ENCODE results near the gene TJP1.

Gene TJP1

DNA sequence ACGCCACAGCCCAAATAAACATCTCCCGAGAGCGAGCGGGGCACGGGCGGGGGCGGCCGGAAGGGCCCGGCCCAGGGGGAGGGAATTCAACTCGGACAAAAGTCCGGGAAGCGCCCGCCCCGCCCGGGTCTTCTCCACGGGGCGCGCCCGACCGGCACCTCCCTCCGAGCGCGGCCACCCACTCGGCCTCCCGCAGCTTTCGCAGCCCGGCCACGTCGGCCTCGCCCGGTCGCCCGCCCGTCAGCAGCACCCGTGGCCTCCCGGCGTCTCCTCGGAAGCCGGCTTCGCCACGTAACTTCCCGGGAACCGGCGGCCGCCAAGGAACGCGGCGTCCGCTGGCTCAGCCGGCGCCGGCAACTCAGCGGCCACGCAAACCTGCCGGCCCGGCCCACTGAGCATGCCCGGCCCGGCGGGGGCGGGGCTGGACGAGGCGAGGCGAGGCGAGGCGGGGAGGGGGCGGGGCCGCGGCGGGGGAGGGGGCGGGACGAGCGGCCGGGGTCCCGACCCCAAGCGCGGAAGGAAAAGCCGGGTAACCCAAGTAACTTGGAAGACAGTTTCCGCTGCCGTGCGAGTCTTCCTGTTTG lies at the start of gene TJP1:
Gene TJP1, minus strand, starts transcription at position 369 of the 584 bp plus-strand sequence. CDS start 440 bp downstream, outside the sequence.
- TF ChIP-seq POLR2A (IDR thresholded peaks at IDR 0.05; ENCODE audit: low read depth, low read length), result peak; percentile 91
- DNase-seq (ENCODE audit: insufficient read length, low spot score) (peak; percentile 42), FAIRE-seq (no peak)

DNA sequence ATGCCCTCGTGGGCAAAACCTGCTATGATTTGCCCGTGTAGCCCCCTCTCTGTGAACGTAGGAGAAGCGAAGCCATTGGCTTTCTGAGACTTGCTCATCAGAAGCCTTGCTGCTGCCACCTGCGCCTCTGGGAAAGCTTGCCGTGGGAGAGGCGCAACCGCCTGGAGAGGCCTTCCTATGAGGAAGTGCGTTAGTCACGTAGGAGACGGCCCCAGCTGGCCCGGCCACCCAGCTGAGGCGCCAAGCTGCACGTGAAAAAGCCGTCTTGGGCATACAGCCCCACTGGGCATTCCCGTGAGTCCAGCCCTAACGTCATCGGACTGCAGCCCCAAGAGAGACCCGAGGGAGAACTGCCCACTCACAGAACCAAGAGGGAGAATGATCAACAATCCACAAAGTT lies 49.1 kb upstream of the TJP1 start:
- FAIRE-seq (no peak), DNase-seq (ENCODE audit: insufficient read length, low spot score) (no peak)
- no peak for TF ChIP-seq POLR2A (IDR thresholded peaks at IDR 0.05; ENCODE audit: low read depth, low read length)

DNA sequence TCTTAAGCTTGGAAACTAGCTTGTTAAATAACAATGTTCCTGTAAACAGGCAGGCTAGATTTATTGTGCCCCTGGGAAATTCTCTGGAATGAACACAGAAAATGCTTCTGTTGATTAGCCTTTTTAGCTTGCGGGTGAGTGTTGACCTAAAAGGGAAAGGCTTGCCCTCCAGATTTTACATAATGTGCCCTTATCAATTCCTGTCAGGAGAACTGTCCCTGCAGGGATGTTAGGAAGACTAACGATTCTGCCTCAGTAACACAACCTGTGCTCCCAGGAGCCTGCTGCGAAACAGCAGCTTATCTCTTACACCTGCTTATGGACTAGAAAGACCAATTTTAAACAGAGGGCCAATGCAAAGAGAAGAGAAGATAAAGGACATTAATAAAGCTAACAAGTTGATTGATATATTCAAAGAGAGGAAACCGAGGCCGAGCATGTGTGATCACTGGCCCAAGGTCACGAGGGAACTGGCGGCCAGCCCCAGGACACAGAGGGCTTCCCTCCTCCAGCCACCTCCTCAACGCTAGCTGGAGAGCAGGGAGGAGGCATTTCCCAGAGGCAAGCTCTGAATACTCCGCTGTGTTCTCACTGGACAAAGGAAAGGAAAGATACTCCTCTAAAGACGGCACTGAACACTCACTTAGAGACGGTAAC lies 48.4 kb upstream of the TJP1 start:
- FAIRE-seq (no peak), DNase-seq (ENCODE audit: insufficient read length, low spot score) (no peak)
- no peak for TF ChIP-seq POLR2A (IDR thresholded peaks at IDR 0.05; ENCODE audit: low read depth, low read length)

DNA sequence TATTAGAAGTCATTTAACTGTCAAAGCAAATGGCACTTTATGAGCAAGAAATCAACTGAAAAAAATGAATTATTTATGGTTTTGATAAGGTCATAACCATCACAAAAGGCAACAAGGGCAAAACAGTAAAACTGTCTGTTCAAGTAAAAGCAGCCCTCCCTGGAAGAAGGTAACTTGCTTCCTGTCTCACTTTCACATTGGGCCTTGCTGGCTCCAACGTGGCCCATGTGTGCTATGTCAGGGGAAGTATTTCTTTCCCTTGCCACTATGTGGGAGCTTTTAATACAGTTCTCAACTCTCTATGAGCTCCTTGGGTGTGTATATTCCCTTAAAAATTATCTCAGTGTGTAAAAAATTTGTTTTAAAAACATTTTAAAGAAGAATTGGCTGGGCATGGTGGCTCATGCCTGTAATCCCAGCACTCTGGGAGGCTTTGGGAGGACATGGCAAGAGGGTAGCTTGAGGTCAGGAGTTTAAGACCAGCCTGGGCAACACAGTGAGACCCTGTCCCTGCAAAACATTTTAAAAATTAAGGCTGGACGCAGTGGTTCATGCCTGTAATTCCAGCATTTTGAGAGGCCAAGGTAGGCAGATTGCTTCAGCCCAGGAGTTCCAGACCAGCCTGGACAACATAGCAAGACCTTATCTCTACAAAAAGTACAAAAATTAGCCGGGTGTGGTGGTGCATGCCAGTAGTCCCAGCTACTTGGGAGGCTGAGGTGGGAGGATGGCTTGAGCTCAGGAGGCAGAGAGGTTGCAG lies 45.2 kb upstream of the TJP1 start:
- FAIRE-seq (no peak), DNase-seq (ENCODE audit: insufficient read length, low spot score) (no peak)

DNA sequence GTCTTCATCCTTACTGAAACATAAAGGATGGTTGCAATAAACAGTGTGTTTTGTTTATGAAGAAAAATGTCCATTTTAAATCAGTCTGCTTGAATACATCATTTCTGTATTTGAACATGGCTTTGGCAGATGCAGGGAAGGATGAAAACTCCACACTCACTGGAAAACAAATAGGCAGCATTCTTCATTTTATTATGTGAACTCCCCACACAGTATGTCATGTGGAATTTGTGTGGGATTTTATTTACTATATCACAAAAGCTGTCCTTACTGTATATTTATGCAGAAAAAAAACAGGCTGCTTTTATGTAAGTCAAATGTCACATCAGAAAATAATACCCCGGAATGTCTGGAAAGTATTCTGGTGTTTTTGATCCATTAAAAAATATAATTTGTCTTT lies 44.1 kb upstream of the TJP1 start:
- FAIRE-seq, result no peak
- no peak for DNase-seq (ENCODE audit: insufficient read length, low spot score)
- TF ChIP-seq POLR2A (IDR thresholded peaks at IDR 0.05; ENCODE audit: low read depth, low read length), result no peak

More for the DNA sequence above, 45.2 kb upstream of the TJP1 start:
- no peak for TF ChIP-seq POLR2A (IDR thresholded peaks at IDR 0.05; ENCODE audit: low read depth, low read length)

DNA sequence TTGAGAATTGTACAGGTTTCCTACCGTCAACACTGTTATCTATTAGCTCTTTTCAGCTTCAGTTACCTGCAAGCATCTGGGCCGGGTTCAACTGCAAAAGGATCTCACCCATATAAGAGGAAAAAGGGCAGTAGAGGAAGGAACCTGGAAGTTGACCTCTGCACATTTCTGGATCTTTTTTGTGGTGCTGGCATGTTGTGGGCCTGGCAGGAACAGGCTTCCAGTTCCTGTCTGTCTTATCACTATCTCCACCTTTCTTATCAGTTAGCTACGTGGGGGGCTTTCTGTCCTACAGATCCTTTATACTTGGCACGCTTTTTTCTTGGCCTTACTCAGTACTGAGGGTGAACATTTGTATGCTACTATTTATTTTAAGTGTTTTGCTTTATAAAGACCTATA lies 42.2 kb upstream of the TJP1 start:
- DNase-seq (ENCODE audit: insufficient read length, low spot score) (no peak), FAIRE-seq (no peak)
- TF ChIP-seq POLR2A (IDR thresholded peaks at IDR 0.05; ENCODE audit: low read depth, low read length), result no peak

DNA sequence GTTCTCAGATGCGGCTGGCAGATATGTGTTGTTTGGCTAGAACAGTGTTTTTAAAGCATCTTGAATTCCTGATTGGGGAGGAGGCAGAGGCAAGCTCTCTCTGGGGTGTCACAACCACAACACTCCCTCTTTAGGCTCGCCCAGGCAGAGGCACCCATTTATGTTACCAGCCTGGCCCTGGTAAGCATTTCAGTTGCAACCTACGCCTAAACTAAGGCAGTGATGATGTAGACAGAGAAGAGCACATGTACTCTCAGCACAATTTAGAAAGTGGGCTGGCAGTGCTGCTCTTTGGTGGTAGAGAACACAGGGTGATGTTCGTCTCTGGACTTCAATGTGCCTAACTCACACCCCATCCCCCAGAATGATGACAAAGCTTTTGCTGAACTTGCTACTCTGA lies 41.2 kb upstream of the TJP1 start:
- no peak for TF ChIP-seq POLR2A (IDR thresholded peaks at IDR 0.05; ENCODE audit: low read depth, low read length)
- no peak for DNase-seq (ENCODE audit: insufficient read length, low spot score)
- FAIRE-seq, result no peak

DNA sequence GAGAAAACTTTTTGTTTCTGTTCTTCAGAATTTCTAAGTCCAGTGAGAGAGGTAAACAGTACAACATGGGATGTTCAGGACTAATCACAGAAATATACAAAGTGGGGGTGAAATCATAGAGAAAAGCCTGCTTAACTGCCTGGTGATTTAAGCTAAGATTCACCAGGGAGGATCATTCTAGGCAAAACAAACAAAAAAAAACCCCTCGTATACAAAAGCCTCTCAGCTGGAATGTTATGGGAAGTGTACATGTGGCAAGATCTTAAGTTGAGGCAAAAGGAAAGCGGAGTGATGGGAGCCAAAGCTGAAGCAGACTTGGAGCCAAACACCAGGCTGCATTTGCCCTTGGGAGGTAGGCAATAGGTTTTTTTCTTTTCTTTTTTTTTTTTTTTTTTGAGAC lies 40.0 kb upstream of the TJP1 start:
- TF ChIP-seq POLR2A (IDR thresholded peaks at IDR 0.05; ENCODE audit: low read depth, low read length), result no peak
- FAIRE-seq (no peak), DNase-seq (ENCODE audit: insufficient read length, low spot score) (no peak)

DNA sequence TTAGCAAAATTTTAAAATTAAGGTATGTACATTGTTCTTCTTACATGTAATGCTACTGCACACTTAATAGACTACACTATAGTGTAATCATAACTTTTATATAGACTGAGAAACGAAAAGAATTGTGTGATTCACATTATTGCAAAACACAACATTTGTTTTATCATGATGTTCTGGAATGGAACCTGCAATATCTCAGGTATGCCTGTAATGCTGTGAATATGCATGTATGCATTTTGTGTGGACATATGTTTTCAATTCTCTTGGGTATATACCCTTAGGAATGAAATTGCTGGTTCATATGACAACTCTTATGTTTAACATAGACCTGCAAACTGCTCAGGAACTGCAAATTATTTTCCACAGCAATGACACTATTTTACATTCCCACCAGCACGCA lies 38.6 kb upstream of the TJP1 start:
- DNase-seq (ENCODE audit: insufficient read length, low spot score) (no peak), FAIRE-seq (peak; percentile 27)
- no peak for TF ChIP-seq POLR2A (IDR thresholded peaks at IDR 0.05; ENCODE audit: low read depth, low read length)

DNA sequence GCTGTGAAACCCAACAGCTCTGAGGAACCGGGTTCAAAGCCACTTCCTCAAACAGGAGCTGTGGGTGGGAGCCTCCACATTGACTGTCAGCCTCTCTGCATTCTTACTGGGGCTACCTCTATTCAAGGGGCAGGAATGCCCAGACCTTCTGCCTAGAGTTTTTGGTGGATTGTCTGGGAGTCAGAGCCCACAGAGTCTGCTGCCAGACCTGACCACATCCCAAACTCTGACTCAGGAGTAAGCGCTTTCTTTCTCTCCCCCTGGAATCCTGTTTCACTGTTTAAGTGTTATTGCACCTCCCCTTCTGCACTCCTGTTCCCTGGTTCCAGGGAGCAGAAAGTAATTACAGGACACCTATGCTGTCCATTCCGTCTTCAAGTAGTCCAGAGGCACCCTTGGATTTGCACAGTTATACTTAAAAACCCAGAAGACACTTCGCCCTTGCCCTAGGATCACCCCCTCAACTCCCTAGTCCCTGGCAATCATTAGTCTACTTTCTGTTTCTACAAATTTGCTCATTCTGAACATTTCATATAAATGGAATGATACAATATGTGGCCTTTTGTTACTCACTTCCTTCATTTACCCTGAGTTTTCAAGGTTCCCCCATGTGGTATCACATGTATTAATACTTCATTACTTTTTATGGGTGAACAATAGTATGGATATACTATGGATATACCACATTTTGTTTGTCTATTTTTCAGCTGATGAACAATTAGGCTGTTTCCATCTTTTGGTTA lies 37.9 kb upstream of the TJP1 start:
- DNase-seq (ENCODE audit: insufficient read length, low spot score), result peak; percentile 40
- TF ChIP-seq POLR2A (IDR thresholded peaks at IDR 0.05; ENCODE audit: low read depth, low read length), result no peak
- peak; percentile 96 for FAIRE-seq

DNA sequence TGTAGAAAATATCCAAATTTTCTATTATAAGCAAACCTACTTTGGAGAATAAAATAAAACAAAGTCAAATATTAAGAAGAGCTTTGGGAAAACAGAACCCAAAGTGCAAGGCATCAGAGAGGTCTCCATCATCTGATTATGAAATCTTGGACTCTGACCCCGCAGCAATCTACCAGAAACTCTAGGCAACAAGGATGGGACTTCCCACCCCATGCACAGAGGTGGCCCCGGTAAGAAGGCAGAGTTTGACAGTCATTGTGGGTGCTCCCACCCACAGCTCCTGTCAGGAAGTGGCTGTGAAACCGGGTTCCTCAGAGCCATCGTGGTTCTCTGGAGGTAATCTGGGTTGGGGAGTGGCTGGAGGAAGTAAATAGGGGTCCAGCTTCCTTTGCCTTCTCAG lies 37.0 kb upstream of the TJP1 start:
- FAIRE-seq (no peak), DNase-seq (ENCODE audit: insufficient read length, low spot score) (no peak)
- no peak for TF ChIP-seq POLR2A (IDR thresholded peaks at IDR 0.05; ENCODE audit: low read depth, low read length)

DNA sequence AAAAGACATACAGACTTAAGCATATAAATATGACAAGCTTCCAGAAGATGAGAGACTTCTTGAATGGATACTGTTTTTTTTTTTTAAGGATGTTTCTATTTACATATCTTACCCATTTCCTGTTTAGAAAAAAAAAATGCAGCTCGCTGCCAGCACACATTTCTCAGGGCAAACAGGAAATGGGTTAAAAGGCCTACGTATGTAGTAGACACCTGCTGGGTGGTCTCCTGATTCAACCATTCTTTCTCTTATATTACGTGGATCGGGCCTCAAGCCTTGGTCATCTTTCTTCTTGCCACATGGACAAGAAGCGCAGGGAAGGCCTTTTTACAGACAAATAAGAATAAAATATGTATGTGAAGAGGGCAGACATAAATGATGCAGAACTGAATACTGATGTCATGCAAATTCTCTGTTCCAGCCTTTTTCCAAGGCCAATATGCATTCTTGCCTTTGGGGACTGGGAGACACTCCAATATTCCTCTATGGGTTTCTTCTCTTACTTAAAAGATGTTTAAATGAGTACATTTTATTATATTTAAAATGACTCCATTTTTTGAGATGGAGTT lies 35.0 kb upstream of the TJP1 start:
- no peak for DNase-seq (ENCODE audit: insufficient read length, low spot score)
- no peak for TF ChIP-seq POLR2A (IDR thresholded peaks at IDR 0.05; ENCODE audit: low read depth, low read length)
- no peak for FAIRE-seq

DNA sequence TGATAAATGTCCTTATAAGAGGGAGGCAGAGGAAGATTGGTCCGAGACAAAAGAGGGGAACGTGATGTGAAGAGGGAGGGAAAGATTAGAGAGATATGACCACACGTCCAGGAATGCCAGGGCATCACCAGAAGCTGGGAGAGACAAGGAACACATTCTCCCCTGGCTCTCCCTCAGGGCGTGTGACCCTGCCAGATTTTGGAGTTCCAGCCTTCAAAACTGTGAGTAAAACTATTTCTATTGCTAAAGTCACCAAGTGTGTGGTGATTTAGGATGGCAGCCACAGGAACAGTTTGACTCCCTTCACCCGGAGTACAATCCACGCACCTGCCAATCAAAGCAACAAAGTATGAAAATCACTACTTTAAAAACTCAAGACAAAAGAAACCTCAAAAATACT lies 32.1 kb upstream of the TJP1 start:
- DNase-seq (ENCODE audit: insufficient read length, low spot score), result no peak
- TF ChIP-seq POLR2A (IDR thresholded peaks at IDR 0.05; ENCODE audit: low read depth, low read length), result no peak
- FAIRE-seq, result peak; percentile 73
